AG04449 (cell line): ENCODE data around the gene CFAP57.

Source experiments
- CTCF ChIA-PET: fragments of 350-600 bp; formaldehyde crosslinking; extraction: SDS; loops from one replicate; lab custom pipeline; 2021; ENCODE audit warnings: antibody characterized with exemption; lab: Yijun Ruan, JAX
- POLR2A ChIA-PET: fragments of 400-600, 350-600 bp; formaldehyde crosslinking; extraction: SDS; loops from one replicate; lab custom pipeline; 2020; ENCODE audit warnings: antibody characterized with exemption, inconsistent platforms; lab: Yijun Ruan, JAX
- DNase-seq: peaks from one replicate; pipeline ENCODE4 v3.0.0-alpha.2; 2010; ENCODE audit warnings: low read depth, low spot score
- H3K4me3 ChIP-seq: 2 replicates; pipeline ENCODE4 v1.5.1; 2011; ENCODE audit warnings: low read depth, mild to moderate bottlenecking, control low read depth, low read length
- TF ChIP-seq, protein P1 (sequence below): IDR thresholded peaks from one replicate; pipeline ENCODE4 v1.5.1; 2011; ENCODE audit warnings: mild to moderate bottlenecking, moderate library complexity, low read length, control low read depth, inconsistent platforms; ENCODE audit not compliant: insufficient read depth; ENCODE audit errors: missing control alignments

Gene CFAP57

DNA sequence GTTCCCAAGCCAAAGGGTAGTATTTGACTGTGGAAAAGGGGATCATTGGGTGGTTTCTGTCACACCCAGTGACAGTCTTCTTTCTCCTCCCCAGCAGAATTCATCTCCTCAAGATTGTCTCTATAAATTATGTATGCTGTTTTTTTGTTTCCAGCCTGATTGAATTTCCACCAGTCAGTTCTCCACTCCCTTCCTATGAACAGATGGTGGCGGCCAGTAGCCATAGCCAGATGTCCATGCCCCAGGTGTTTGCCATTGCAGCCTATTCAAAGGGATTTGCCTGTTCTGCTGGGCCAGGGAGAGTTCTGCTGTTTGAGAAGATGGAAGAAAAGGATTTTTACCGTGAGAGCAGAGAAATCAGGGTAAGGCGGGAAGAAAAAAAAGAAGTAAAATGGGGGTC, 12.9 kb downstream of the CFAP57 start:
- TF ChIP-seq, protein P1, sequence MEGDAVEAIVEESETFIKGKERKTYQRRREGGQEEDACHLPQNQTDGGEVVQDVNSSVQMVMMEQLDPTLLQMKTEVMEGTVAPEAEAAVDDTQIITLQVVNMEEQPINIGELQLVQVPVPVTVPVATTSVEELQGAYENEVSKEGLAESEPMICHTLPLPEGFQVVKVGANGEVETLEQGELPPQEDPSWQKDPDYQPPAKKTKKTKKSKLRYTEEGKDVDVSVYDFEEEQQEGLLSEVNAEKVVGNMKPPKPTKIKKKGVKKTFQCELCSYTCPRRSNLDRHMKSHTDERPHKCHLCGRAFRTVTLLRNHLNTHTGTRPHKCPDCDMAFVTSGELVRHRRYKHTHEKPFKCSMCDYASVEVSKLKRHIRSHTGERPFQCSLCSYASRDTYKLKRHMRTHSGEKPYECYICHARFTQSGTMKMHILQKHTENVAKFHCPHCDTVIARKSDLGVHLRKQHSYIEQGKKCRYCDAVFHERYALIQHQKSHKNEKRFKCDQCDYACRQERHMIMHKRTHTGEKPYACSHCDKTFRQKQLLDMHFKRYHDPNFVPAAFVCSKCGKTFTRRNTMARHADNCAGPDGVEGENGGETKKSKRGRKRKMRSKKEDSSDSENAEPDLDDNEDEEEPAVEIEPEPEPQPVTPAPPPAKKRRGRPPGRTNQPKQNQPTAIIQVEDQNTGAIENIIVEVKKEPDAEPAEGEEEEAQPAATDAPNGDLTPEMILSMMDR: no peak
- DNase-seq: no peak
- ChIA-PET POLR2A (no interaction called here), CTCF (no interaction called here)
- no peak overlapping the region for H3K4me3 ChIP-seq

DNA sequence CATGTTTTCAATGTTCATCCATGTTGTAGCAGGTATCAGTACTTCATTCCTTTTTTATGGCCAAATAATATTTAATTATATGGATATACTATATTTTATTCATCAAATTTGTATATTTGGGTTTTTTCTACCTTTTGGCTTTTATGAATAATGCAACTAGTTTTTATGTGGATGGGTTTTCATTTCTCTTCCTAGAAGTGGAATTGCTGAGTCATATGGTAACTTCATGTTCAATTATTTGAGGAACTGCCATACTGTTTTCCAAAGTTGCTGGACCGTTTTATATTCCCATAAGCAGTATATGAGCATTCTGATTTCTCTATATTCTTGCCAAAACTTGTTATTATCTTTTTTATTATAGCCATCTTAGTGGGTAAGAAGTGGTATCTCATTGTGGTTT, 16.0 kb downstream of the CFAP57 start:
- TF ChIP-seq, protein P1: no peak
- H3K4me3 ChIP-seq: no peak overlapping the region
- ChIA-PET CTCF (no interaction called here), POLR2A (no interaction called here)
- no peak for DNase-seq

DNA sequence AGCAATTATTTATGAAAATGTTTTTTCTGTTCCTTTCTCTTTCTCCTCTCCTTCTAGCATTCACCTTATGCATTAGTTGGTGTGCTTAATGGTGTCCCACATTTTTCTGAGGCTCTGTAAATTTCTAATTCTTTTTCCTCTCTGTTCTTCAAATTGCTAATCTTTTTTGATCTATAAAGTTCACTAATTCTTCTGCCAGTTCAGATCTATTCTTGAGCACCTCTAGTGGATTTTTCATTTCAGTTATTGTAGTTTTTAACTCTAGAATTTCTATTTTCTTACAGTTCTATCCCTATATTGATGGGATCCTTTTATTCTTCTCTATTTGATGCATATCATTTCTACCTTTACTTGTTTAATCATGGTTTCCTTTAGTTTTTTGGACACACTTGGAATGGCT, 22.4 kb downstream of the CFAP57 start:
- no peak overlapping the region for H3K4me3 ChIP-seq
- DNase-seq: no peak
- ChIA-PET CTCF (no interaction called here), POLR2A (no interaction called here)
- TF ChIP-seq, protein P1: no peak

DNA sequence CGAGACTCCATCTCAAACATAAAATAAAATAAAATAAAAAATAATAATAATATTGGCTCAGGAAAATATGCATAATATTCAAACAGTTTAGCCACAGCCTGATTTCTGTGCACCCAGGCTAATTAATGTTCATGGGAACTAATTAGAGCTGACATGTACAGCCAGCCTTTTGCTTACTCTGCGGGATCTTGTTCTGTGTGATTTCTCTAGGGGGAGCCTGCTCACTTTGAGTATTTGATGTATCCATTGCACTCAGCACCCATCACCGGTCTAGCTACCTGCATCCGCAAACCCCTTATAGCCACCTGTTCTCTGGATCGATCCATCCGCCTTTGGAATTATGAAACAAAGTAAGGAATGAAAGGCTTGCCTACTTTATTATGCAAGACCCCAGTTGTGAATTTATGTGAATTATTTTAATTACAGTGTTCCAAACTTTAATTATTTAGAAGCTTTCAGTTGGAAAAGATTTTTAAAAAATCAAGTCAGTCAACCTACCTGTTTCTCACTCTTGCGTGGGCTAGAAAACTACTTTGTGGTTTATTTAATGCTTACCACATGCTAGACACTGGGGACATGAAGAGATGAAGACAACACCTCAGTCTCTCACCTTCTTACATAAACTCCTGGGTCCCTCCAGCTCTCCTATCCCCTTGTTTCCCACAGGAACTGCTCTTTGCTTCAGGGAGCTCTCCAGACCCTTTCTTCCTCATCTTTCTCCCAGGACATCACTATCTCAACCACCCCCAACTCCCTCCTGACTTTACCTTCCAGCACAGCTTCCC, 25.4 kb downstream of the CFAP57 start:
- ChIA-PET CTCF (interaction anchor here (1.0 kb wide), 1 partner anchor 14 kb away, joined by 4 read pairs; no protein-coding TSS in a partner anchor), POLR2A (interaction anchor here (0.6 kb wide), 1 partner anchor 9 kb away, joined by 3 read pairs; no protein-coding TSS in a partner anchor)
- no peak for DNase-seq
- H3K4me3 ChIP-seq: no peak overlapping the region
- TF ChIP-seq, protein P1: no peak

DNA sequence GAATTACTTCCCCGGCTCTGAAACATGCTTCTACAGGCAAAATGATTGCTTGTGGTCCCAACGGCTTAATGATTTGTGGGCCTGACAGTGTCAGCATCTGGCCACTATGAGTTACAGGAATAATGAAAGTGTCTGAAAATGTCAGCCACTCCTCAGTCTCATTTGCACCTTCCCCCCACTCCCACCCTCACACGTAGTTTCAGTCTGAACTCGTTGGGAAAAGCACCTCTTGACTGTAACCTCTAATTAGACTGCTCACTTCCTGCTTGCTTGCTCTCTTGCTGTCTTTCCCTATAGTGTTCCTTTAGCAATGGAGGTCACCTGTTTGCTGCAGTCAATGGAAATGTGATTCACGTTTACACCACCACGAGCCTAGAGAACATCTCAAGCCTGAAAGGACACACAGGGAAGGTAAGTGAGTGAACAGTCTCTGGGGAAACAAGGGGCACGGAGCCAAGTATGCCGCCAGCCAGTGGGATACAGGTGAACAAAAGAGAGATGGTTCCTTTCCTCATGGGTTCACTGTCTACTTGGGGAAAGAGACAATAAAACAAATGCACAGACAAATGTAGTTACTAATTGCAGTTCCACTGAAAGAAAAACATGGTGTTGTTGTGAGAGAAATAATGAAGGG, 27.1 kb downstream of the CFAP57 start:
- POLR2A ChIA-PET: no interaction called here
- DNase-seq: no peak
- TF ChIP-seq, protein P1: no peak
- CTCF ChIA-PET: no interaction called here
- H3K4me3 ChIP-seq: no peak overlapping the region

DNA sequence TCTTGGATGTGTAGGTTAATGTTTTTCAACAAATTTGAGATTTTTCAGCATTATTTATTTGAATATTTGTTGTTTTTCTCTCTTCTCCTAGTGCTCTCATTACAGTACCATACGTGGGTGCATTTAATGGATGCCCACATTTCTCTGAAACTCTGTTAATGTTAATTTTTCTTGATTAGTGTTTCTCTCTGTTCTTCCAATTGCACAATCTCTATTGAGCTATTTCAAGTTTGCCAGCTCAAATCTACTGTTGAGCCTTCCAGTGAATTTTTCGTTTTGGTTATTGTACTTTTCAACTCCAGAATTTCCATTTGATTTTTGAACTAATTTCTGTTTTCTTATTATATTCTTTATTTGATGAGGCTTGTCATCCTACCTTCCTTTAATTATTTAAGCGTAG, 31.7 kb downstream of the CFAP57 start:
- no peak overlapping the region for H3K4me3 ChIP-seq
- DNase-seq: no peak
- POLR2A ChIA-PET: no interaction called here
- CTCF ChIA-PET: interaction anchor here (2.1 kb wide), 1 partner anchor 23 kb away, joined by 6 read pairs; no protein-coding TSS in a partner anchor
- TF ChIP-seq, protein P1: no peak
